Neural progenitor cell (in vitro differentiated cells): ENCODE data around the gene ZMYND8. TPM values are rescaled to one million over a fixed set of nuclear protein-coding genes. Genes with fewer than 3 reads are reported as not detected.

Experiments used
- DNase-seq: peaks from one replicate; pipeline ENCODE4 v3.0.0-alpha.2; 2016; ENCODE audit warnings: low spot score
- H2AFZ ChIP-seq: fragments of 200-600 bp; sonication (generic); replicated peaks from 2 replicates; pipeline ENCODE4 v1.6.1; 2016; ENCODE audit warnings: antibody characterized with exemption
- H3F3A ChIP-seq: fragments of 200-600 bp; sonication (generic); 2 replicates; pipeline ENCODE4 v1.6.1; 2016; ENCODE audit warnings: antibody characterized with exemption, low read depth
- H3K27ac ChIP-seq: fragments of 200-600 bp; sonication (generic); 2 replicates; pipeline ENCODE4 v1.5.1; 2016; ENCODE audit warnings: mild to moderate bottlenecking
- H3K27me3 ChIP-seq: fragments of 200-600 bp; sonication (generic); 2 replicates; pipeline ENCODE4 v1.6.1; 2016; ENCODE audit warnings: mild to moderate bottlenecking, moderate library complexity
- H3K36me3 ChIP-seq: fragments of 200-600 bp; sonication (generic); 2 replicates; pipeline ENCODE4 v1.5.1; 2016
- H3K4me1 ChIP-seq: fragments of 200-600 bp; sonication (generic); 2 replicates; pipeline ENCODE4 v1.6.1; 2016; ENCODE audit warnings: mixed run types
- H3K4me2 ChIP-seq: fragments of 200-600 bp; sonication (generic); 2 replicates; pipeline ENCODE4 v1.6.1; 2016
- H3K4me3 ChIP-seq: fragments of 200-600 bp; sonication (generic); 2 replicates; pipeline ENCODE4 v1.5.1; 2016
- H3K79me2 ChIP-seq: fragments of 200-600 bp; sonication (generic); 2 replicates; pipeline ENCODE4 v1.6.1; 2016; ENCODE audit warnings: low read depth
- H3K9ac ChIP-seq: fragments of 200-600 bp; sonication (generic); 2 replicates; pipeline ENCODE4 v1.6.1; 2016
- H3K9me3 ChIP-seq: fragments of 200-600 bp; sonication (generic); 2 replicates; pipeline ENCODE4 v1.5.1; 2016; ENCODE audit warnings: low read depth
- H4K20me1 ChIP-seq: fragments of 200-600 bp; sonication (generic); 2 replicates; pipeline ENCODE4 v1.6.1; 2016; ENCODE audit warnings: low read depth
- H3K27ac Mint-ChIP-seq: 3 replicates; pipeline ENCODE4 v1.8.0; 2021; ENCODE audit warnings: mixed read lengths
- H3K27me3 Mint-ChIP-seq: 2 replicates; pipeline ENCODE4 v1.8.0; 2022; ENCODE audit warnings: low read depth, mild to moderate bottlenecking, inconsistent platforms, moderate library complexity, mixed read lengths; ENCODE audit not compliant: insufficient read depth
- H3K36me3 Mint-ChIP-seq: 3 replicates; pipeline ENCODE4 v1.8.0; 2021; ENCODE audit warnings: mixed read lengths
- H3K4me1 Mint-ChIP-seq: 3 replicates; pipeline ENCODE4 v1.8.0; 2021; ENCODE audit warnings: mixed read lengths
- H3K4me3 Mint-ChIP-seq: 3 replicates; pipeline ENCODE4 v1.8.0; 2021; ENCODE audit warnings: mild to moderate bottlenecking, moderate library complexity, mixed read lengths
- H3K9me3 Mint-ChIP-seq: 3 replicates; pipeline ENCODE4 v1.8.0; 2020; ENCODE audit warnings: mixed read lengths
- CTCF ChIP-seq: fragments of 200-600 bp; sonication (generic); IDR thresholded peaks from 2 replicates; pipeline ENCODE4 v1.5.1; 2017; ENCODE audit warnings: antibody characterized with exemption, mild to moderate bottlenecking
- EZH2 ChIP-seq: fragments of 200-600 bp; sonication (generic); IDR thresholded peaks from 2 replicates; pipeline ENCODE4 v1.6.1; 2017; ENCODE audit warnings: antibody characterized with exemption, mild to moderate bottlenecking, moderate library complexity
- EZH2phosphoT487 ChIP-seq: fragments of 200-600 bp; sonication (generic); IDR thresholded peaks from 2 replicates; pipeline ENCODE4 v1.6.1; 2017; ENCODE audit warnings: antibody characterized with exemption
- total RNA-seq: library from RNA; depleted of rRNA; stranded (reverse); fragments of >200 nt; gene quantifications from 2 replicates; pipeline ENCODE4 v1.2.3, GENCODE V29; 2015; ENCODE audit warnings: low replicate concordance

The ZMYND8 gene
- total RNA-seq, 1 donor from 2014 or later, result 59.4 TPM

GRCh38 chr20:47355489-47356219 is 845 bp downstream of the ZMYND8 start:
- H2AFZ ChIP-seq, result no peak overlapping the region

GRCh38 chr20:47354714-47355488 is 1.6 kb downstream of the ZMYND8 start:
- Mint-ChIP-seq H3K36me3 (no peaks in the 10 kb centered on the region), H3K4me3 (no peak overlapping the region), H3K27me3 (peaks cover 3% of the 10 kb centered on the region), H3K9me3 (no peaks in the 10 kb centered on the region), H3K27ac (no peak overlapping the region), H3K4me1 (peaks cover 41% of the 10 kb centered on the region)
- Histone ChIP-seq H3K4me2 (peak overlapping the region; percentile 80), H3K4me3 (peak overlapping the region; percentile 44), H3K9me3 (no peaks in the 10 kb centered on the region), H3K9ac (peak overlapping the region; percentile 33), H3K79me2 (peaks cover 97% of the 10 kb centered on the region), H3K27me3 (no peaks in the 10 kb centered on the region), H2AFZ (no peak overlapping the region), H4K20me1 (no peaks in the 10 kb centered on the region), H3K4me1 (peaks cover 98% of the 10 kb centered on the region), H3K27ac (peak overlapping the region; percentile 98), H3F3A (peaks cover 87% of the 10 kb centered on the region), H3K36me3 (no peaks in the 10 kb centered on the region)
- TF ChIP-seq EZH2, result no peak
- no peak for TF ChIP-seq EZH2phosphoT487
- TF ChIP-seq CTCF, result no peak
- DNase-seq, result no peak

More at GRCh38 chr20:47355489-47356219, 845 bp downstream of the ZMYND8 start:
- Histone ChIP-seq H3K36me3 (no peaks in the 10 kb centered on the region), H3F3A (peaks cover 87% of the 10 kb centered on the region), H3K4me2 (peak overlapping the region; percentile 80), H3K9ac (peak overlapping the region; percentile 33), H3K79me2 (peaks cover 97% of the 10 kb centered on the region), H3K27ac (peak overlapping the region; percentile 98), H3K9me3 (no peaks in the 10 kb centered on the region), H3K4me3 (peak overlapping the region; percentile 44), H3K27me3 (no peaks in the 10 kb centered on the region), H4K20me1 (no peaks in the 10 kb centered on the region), H3K4me1 (peaks cover 98% of the 10 kb centered on the region)
- Mint-ChIP-seq H3K27me3 (peaks cover 3% of the 10 kb centered on the region), H3K9me3 (no peaks in the 10 kb centered on the region), H3K4me1 (peaks cover 49% of the 10 kb centered on the region), H3K36me3 (no peaks in the 10 kb centered on the region), H3K27ac (no peak overlapping the region), H3K4me3 (no peak overlapping the region)
- no peak for TF ChIP-seq EZH2
- TF ChIP-seq CTCF, result no peak
- no peak for TF ChIP-seq EZH2phosphoT487
- peak; percentile 37 for DNase-seq

GRCh38 chr20:47354464-47354713 is 2.1 kb downstream of the ZMYND8 start:
- H4K20me1 ChIP-seq, result no peaks in the 10 kb centered on the region
- no peak overlapping the region for H3K27ac Mint-ChIP-seq
- peak overlapping the region; percentile 33 for H3K9ac ChIP-seq
- TF ChIP-seq CTCF (no peak), EZH2 (no peak), EZH2phosphoT487 (no peak)
- H3F3A ChIP-seq, result peaks cover 87% of the 10 kb centered on the region
- no peaks in the 10 kb centered on the region for H3K36me3 Mint-ChIP-seq
- peak overlapping the region; percentile 44 for H3K4me3 ChIP-seq
- H3K9me3 ChIP-seq, result no peaks in the 10 kb centered on the region
- no peak overlapping the region for H3K4me3 Mint-ChIP-seq
- no peak for DNase-seq
- H3K4me1 ChIP-seq, result peaks cover 98% of the 10 kb centered on the region
- H3K27me3 ChIP-seq, result no peaks in the 10 kb centered on the region
- H3K36me3 ChIP-seq, result no peaks in the 10 kb centered on the region
- peaks cover 36% of the 10 kb centered on the region for H3K4me1 Mint-ChIP-seq
- peak overlapping the region; percentile 98 for H3K27ac ChIP-seq
- H3K27me3 Mint-ChIP-seq, result peaks cover 3% of the 10 kb centered on the region
- H3K9me3 Mint-ChIP-seq, result no peaks in the 10 kb centered on the region
- no peak overlapping the region for H2AFZ ChIP-seq
- H3K4me2 ChIP-seq, result peak overlapping the region; percentile 80
- peaks cover 97% of the 10 kb centered on the region for H3K79me2 ChIP-seq
